Measurements from ENCODE around the gene POLR3GL. TPM values are rescaled to one million over a fixed set of nuclear protein-coding genes. Genes with fewer than 3 reads are reported as not detected.

Gene POLR3GL
- total RNA-seq, 1 donor from 2014 or later, result 45.6 TPM

DNA sequence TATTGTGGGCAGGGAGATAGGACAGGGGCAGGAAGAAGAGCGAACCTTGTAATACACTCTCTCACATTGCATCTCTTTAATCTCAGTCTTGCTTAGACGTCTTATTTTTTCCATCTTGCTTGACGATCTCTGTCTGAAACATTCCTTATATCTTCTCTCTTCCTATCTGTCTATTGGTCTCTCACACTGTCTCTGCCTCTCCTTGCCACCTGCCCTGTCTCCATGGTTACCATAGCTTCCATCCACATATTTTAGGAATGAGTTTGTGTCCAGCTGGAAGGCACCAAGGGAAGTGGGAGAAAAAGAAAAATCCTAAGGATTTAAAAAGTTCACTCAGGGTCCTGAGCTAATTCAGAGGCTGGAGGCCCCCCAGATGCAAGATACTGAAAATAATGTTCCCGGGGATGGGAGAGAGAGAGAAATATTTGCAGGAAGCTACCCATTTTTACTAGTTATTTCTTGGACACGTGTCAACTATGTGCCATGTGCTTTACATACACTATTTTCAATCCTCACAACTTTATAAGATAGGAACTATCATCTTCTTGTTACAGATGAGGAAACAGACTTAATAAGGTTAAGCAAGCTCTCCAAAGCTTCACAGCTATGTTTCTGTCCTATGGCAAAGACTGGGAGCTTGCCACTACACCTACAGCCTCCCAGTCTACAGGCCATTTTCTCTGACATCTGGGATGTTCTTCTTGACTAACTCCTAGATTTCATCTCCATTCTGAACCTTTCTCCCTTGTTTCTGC, 1.0 kb upstream of the POLR3GL start:
- no peak for DNase-seq
- Histone ChIP-seq H3K4me3 (peak overlapping the region; percentile 83), H3K27me3 (ENCODE audit: low read depth) (no peaks in the 10 kb centered on the region), H3K27ac (replicated peaks) (peak overlapping the region; percentile 95), H3K4me1 (peaks cover 76% of the 10 kb centered on the region), H3K36me3 (peaks cover 8% of the 10 kb centered on the region), H3K9me3 (replicated peaks) (peaks cover 8% of the 10 kb centered on the region)
- TF ChIP-seq, protein P1, sequence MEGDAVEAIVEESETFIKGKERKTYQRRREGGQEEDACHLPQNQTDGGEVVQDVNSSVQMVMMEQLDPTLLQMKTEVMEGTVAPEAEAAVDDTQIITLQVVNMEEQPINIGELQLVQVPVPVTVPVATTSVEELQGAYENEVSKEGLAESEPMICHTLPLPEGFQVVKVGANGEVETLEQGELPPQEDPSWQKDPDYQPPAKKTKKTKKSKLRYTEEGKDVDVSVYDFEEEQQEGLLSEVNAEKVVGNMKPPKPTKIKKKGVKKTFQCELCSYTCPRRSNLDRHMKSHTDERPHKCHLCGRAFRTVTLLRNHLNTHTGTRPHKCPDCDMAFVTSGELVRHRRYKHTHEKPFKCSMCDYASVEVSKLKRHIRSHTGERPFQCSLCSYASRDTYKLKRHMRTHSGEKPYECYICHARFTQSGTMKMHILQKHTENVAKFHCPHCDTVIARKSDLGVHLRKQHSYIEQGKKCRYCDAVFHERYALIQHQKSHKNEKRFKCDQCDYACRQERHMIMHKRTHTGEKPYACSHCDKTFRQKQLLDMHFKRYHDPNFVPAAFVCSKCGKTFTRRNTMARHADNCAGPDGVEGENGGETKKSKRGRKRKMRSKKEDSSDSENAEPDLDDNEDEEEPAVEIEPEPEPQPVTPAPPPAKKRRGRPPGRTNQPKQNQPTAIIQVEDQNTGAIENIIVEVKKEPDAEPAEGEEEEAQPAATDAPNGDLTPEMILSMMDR (IDR thresholded peaks at IDR 0.05; ENCODE audit: borderline replicate concordance), result no peak
- intact Hi-C loops (cut with micrococcal nuclease), result loop anchor here (10.0 kb wide), 1 partner anchor 109 kb away; the partner anchor contains the start of gene PIAS3

GRCh38 chr1:145965119-145965744, 742 bp downstream of the POLR3GL start:
- TF ChIP-seq, protein P1 (IDR thresholded peaks at IDR 0.05; ENCODE audit: borderline replicate concordance), result no peak
- DNase-seq, result no peak
- H3K36me3 ChIP-seq, result peaks cover 8% of the 10 kb centered on the region
- intact Hi-C loops (cut with micrococcal nuclease), result loop anchor here (10.0 kb wide), 1 partner anchor 110 kb away; the partner anchor contains the start of gene PIAS3
- peak overlapping the region; percentile 95 for H3K27ac ChIP-seq (replicated peaks)
- H3K4me1 ChIP-seq, result peaks cover 62% of the 10 kb centered on the region
- peaks cover 8% of the 10 kb centered on the region for H3K9me3 ChIP-seq (replicated peaks)
- H3K4me3 ChIP-seq, result peak overlapping the region; percentile 83
- no peaks in the 10 kb centered on the region for H3K27me3 ChIP-seq (ENCODE audit: low read depth)

DNA sequence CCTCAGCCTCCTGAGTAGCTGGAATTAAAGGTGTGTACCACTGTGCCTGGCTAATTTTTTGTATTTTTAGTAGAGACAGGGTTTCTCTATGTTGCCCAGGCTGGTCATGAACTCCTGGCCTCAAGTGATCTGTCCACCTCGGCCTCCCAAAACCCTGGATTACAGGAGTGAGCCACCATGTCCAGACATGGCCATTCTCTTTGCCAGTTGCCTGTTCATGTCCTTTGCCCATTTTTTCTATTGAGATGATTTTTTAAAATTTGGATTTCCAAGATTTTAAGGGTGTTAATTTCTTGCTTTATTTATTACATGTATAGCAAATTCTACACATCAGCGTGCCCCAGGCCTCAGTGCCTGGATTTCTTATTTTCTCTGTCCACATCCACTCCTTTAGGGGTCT, 2.8 kb downstream of the POLR3GL start:
- H3K4me1 ChIP-seq, result peaks cover 41% of the 10 kb centered on the region
- H3K27me3 ChIP-seq (ENCODE audit: low read depth), result no peaks in the 10 kb centered on the region
- intact Hi-C loops (cut with micrococcal nuclease), result loop anchor here (10.0 kb wide), 1 partner anchor 112 kb away; the partner anchor contains the start of gene PIAS3
- no peak for DNase-seq
- TF ChIP-seq, protein P1 (IDR thresholded peaks at IDR 0.05; ENCODE audit: borderline replicate concordance), result no peak
- no peak overlapping the region for H3K27ac ChIP-seq (replicated peaks)
- H3K9me3 ChIP-seq (replicated peaks), result peaks cover 8% of the 10 kb centered on the region
- H3K36me3 ChIP-seq, result peaks cover 8% of the 10 kb centered on the region
- no peak overlapping the region for H3K4me3 ChIP-seq

DNA sequence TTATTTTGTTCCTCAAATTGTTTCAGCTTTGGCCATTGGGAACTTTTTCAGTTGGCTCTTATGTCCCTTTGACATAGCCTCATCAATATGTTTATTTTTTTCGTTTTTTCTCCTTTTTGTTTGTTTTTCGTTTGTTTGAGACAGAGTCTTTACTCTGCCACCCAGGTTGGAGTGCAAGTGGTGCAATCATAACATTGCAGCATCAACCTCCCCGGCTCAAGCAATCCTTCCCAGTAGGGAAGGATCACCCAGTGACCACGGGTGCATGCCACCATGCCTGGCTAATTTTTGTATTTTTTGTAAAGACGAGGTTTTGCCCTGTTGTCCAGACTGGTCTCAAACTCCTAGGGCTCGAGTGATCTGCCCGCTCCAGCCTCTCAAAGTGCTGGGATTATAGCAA, 8.1 kb downstream of the POLR3GL start:
- no peak overlapping the region for H3K4me3 ChIP-seq
- peaks cover 11% of the 10 kb centered on the region for H3K36me3 ChIP-seq
- TF ChIP-seq, protein P1 (IDR thresholded peaks at IDR 0.05; ENCODE audit: borderline replicate concordance), result no peak
- H3K27ac ChIP-seq (replicated peaks), result no peak overlapping the region
- intact Hi-C loops (cut with micrococcal nuclease), result loop anchor here (10.0 kb wide), 1 partner anchor 58 kb away; the partner anchor contains the start of genes ITGA10 and PEX11B
- H3K27me3 ChIP-seq (ENCODE audit: low read depth), result no peaks in the 10 kb centered on the region
- H3K9me3 ChIP-seq (replicated peaks), result peaks cover 1% of the 10 kb centered on the region
- H3K4me1 ChIP-seq, result peaks cover 14% of the 10 kb centered on the region
- DNase-seq, result no peak

GRCh38 chr1:145974721-145975120, 10.2 kb downstream of the POLR3GL start:
- intact Hi-C loops (cut with micrococcal nuclease), result loop anchor here (5.0 to 10.0 kb wide), 2 partner anchors 38 to 60 kb away; partner anchors contain the start of genes ITGA10 and PEX11B
- no peak for DNase-seq
- no peak overlapping the region for H3K27ac ChIP-seq (replicated peaks)

More at GRCh38 chr1:145974721-145975120, 10.2 kb downstream of the POLR3GL start:
- no peak overlapping the region for H3K4me3 ChIP-seq
- no peaks in the 10 kb centered on the region for H3K9me3 ChIP-seq (replicated peaks)
- H3K27me3 ChIP-seq (ENCODE audit: low read depth), result no peaks in the 10 kb centered on the region
- peaks cover 26% of the 10 kb centered on the region for H3K4me1 ChIP-seq
- H3K36me3 ChIP-seq, result peaks cover 10% of the 10 kb centered on the region
- TF ChIP-seq, protein P1 (IDR thresholded peaks at IDR 0.05; ENCODE audit: borderline replicate concordance), result no peak
